ENCODE data around the gene CHSY1. TPM values are rescaled to one million over a fixed set of nuclear protein-coding genes. Genes with fewer than 3 reads are reported as not detected.

The CHSY1 gene
- total and polyA plus RNA-seq, 2 donors (not counting 1 experiment from before 2014, with no cell fraction given): 4.7 to 20.3 TPM

GRCh38 chr15:101198031-101198575, 53.7 kb downstream of the CHSY1 start:
- TF ChIP-seq CTCF (IDR thresholded peaks at IDR 0.05) (no peak), EZH2 (IDR thresholded peaks at IDR 0.05; ENCODE audit: borderline replicate concordance, insufficient read depth, low read depth, low read length, poor library complexity, severe bottlenecking) (no peak)

GRCh38 chr15:101194546-101195125, 57.2 kb downstream of the CHSY1 start:
- Histone ChIP-seq H3K9me3 (ENCODE audit: control extremely low read depth in 1 of 3, control insufficient read depth in 2 of 3, insufficient read depth in 1 of 3, low read length in 2 of 3) (peaks cover 0 to 2% (median 0%) of the 10 kb centered on the region in 3 donors), H3K27me3 (replicated peaks in 1 of 4; ENCODE audit: control extremely low read depth in 1 of 4, control insufficient read depth in 3 of 4, insufficient read depth in 4 of 4, low read length in 3 of 4) (no peaks in the 10 kb centered on the region), H4K20me1 (ENCODE audit: control insufficient read depth, insufficient read depth, low read length, poor library complexity, severe bottlenecking) (peaks cover 74% of the 10 kb centered on the region), H3K4me3 (ENCODE audit: control extremely low read depth in 1 of 5, extremely low read depth in 1 of 5, insufficient read depth in 1 of 5, low read depth in 2 of 5, low read length in 4 of 5) (no peak overlapping the region), H3K9ac (ENCODE audit: low read length) (no peak overlapping the region), H3K79me2 (ENCODE audit: control insufficient read depth, insufficient read depth, low read length) (peaks cover 95% of the 10 kb centered on the region), H3K4me2 (replicated peaks; ENCODE audit: low read depth, low read length, poor library complexity, severe bottlenecking) (no peak overlapping the region), H3K36me3 (replicated peaks in 1 of 2; ENCODE audit: control extremely low read depth in 1 of 2, control insufficient read depth in 1 of 2, extremely low read depth in 1 of 2, insufficient read depth in 2 of 2, low read length in 1 of 2) (peaks cover 0 to 7% of the 10 kb centered on the region in 2 experiments), H2AFZ (ENCODE audit: insufficient read depth, low read depth, low read length, poor library complexity, severe bottlenecking) (no peak overlapping the region), H3K27ac (ENCODE audit: low read length in 2 of 2) (no peak overlapping the region), H3K4me1 (ENCODE audit: control insufficient read depth in 2 of 2, insufficient read depth in 2 of 2, low read length in 2 of 2) (peaks cover 15 to 16% of the 10 kb centered on the region in 2 donors)
- no peak overlapping the region for H3K4me3 Mint-ChIP-seq
- peaks cover 52% of the 10 kb centered on the region for H3K4me1 Mint-ChIP-seq
- no peaks in the 10 kb centered on the region for H3K27me3 Mint-ChIP-seq
- WGBS (ENCODE audit: insufficient coverage): no CpG with 5 or more reads among the region's 8 CpGs
- DNase-seq: no peak
- ATAC-seq (ENCODE audit: low read depth): no peak
- POLR2A ChIA-PET: no interaction called here
- H3K9me3 Mint-ChIP-seq (ENCODE audit: insufficient read depth): no peaks in the 10 kb centered on the region
- CTCF ChIA-PET: no interaction called here
- H3K27ac Mint-ChIP-seq: no peak overlapping the region
- TF ChIP-seq EZH2 (IDR thresholded peaks at IDR 0.05; ENCODE audit: borderline replicate concordance, insufficient read depth, low read depth, low read length, poor library complexity, severe bottlenecking) (no peak), CTCF (IDR thresholded peaks at IDR 0.05) (no peak)
- intact Hi-C loops (cut with micrococcal nuclease): loop anchor here (5.0 kb wide), 1 partner anchor 38 kb away; no protein-coding TSS in a partner anchor

More at GRCh38 chr15:101198031-101198575, 53.7 kb downstream of the CHSY1 start:
- Histone ChIP-seq H3K9me3 (ENCODE audit: control extremely low read depth in 1 of 3, control insufficient read depth in 2 of 3, insufficient read depth in 1 of 3, low read length in 2 of 3) (peaks cover 0 to 2% (median 0%) of the 10 kb centered on the region in 3 donors), H4K20me1 (ENCODE audit: control insufficient read depth, insufficient read depth, low read length, poor library complexity, severe bottlenecking) (peaks cover 78% of the 10 kb centered on the region), H2AFZ (ENCODE audit: insufficient read depth, low read depth, low read length, poor library complexity, severe bottlenecking) (no peak overlapping the region), H3K9ac (ENCODE audit: low read length) (no peak overlapping the region), H3K27ac (ENCODE audit: low read length in 2 of 2) (no peak overlapping the region), H3K4me3 (ENCODE audit: control extremely low read depth in 1 of 5, extremely low read depth in 1 of 5, insufficient read depth in 1 of 5, low read depth in 2 of 5, low read length in 4 of 5) (no peak overlapping the region), H3K79me2 (ENCODE audit: control insufficient read depth, insufficient read depth, low read length) (peaks cover 94% of the 10 kb centered on the region), H3K4me1 (ENCODE audit: control insufficient read depth in 2 of 2, insufficient read depth in 2 of 2, low read length in 2 of 2) (peaks cover 39% of the 10 kb centered on the region in 2 donors), H3K36me3 (replicated peaks in 1 of 2; ENCODE audit: control extremely low read depth in 1 of 2, control insufficient read depth in 1 of 2, extremely low read depth in 1 of 2, insufficient read depth in 2 of 2, low read length in 1 of 2) (peaks cover 0 to 3% of the 10 kb centered on the region in 2 experiments), H3K4me2 (replicated peaks; ENCODE audit: low read depth, low read length, poor library complexity, severe bottlenecking) (no peak overlapping the region), H3K27me3 (replicated peaks in 1 of 4; ENCODE audit: control extremely low read depth in 1 of 4, control insufficient read depth in 3 of 4, insufficient read depth in 4 of 4, low read length in 3 of 4) (no peaks in the 10 kb centered on the region)
- intact Hi-C loops (cut with micrococcal nuclease): loop anchor here (5.0 kb wide), 1 partner anchor 34 kb away; no protein-coding TSS in a partner anchor
- no peaks in the 10 kb centered on the region for H3K27me3 Mint-ChIP-seq
- H3K4me3 Mint-ChIP-seq: no peak overlapping the region
- H3K27ac Mint-ChIP-seq: no peak overlapping the region
- H3K4me1 Mint-ChIP-seq: peaks cover 66% of the 10 kb centered on the region
- DNase-seq (no peak), ATAC-seq (ENCODE audit: low read depth) (no peak)
- POLR2A ChIA-PET: no interaction called here
- H3K9me3 Mint-ChIP-seq (ENCODE audit: insufficient read depth): no peaks in the 10 kb centered on the region
- CTCF ChIA-PET: interaction anchor here (1.3 kb wide), 1 partner anchor 190 kb away, joined by 4 read pairs; no protein-coding TSS in a partner anchor
- WGBS (ENCODE audit: insufficient coverage): 98% methylated on average over 16 of the region's 16 CpGs
